ENCODE data around the gene ACIN1. TPM values are rescaled to one million over a fixed set of nuclear protein-coding genes. Genes with fewer than 3 reads are reported as not detected.
"Not testable (repeated sequence)": the region's sequence is repeated elsewhere in the genome, so short reads cannot be mapped to it uniquely, and the experiment has no call there.

The ACIN1 gene
- total RNA-seq, 1 donor from 2014 or later, result 73.0 TPM

GRCh38 chr14:23124337-23124954 lies 29.5 kb upstream of the ACIN1 start:
- FAIRE-seq (no peak), DNase-seq (ENCODE audit: low spot score in 2 of 2) (no peak)

GRCh38 chr14:23123419-23123818 lies 28.5 kb upstream of the ACIN1 start:
- no peak for FAIRE-seq
- no peak for DNase-seq (ENCODE audit: low spot score in 2 of 2)

GRCh38 chr14:23122086-23122485 lies 27.1 kb upstream of the ACIN1 start:
- FAIRE-seq (no peak), DNase-seq (ENCODE audit: low spot score in 2 of 2) (no peak)

- DNase-seq (ENCODE audit: low spot score in 2 of 2) (no peak), FAIRE-seq (no peak)
Measured at GRCh38 chr14:23121361-23121771, 26.4 kb upstream of the ACIN1 start.

GRCh38 chr14:23120541-23121251 lies 25.8 kb upstream of the ACIN1 start:
- FAIRE-seq (no peak), DNase-seq (ENCODE audit: low spot score in 2 of 2) (peak; percentile 87 to 96)

GRCh38 chr14:23119363-23120327 lies 24.7 kb upstream of the ACIN1 start:
- FAIRE-seq (no peak), DNase-seq (ENCODE audit: low spot score in 2 of 2) (no peak)

GRCh38 chr14:23118506-23119362 lies 23.8 kb upstream of the ACIN1 start, which contains the start of gene CEBPE:
TSS of gene CEBPE (minus strand) at chr14:23119255. CDS start at chr14:23119091, 164 bp downstream.
- FAIRE-seq, result no peak
- DNase-seq (ENCODE audit: low spot score in 2 of 2), result no peak

GRCh38 chr14:23117371-23118020 lies 22.6 kb upstream of the ACIN1 start:
- FAIRE-seq (no peak), DNase-seq (ENCODE audit: low spot score in 2 of 2) (no peak)

GRCh38 chr14:23115918-23116317 lies 21.0 kb upstream of the ACIN1 start:
- FAIRE-seq (no peak), DNase-seq (ENCODE audit: low spot score in 2 of 2) (no peak)

- FAIRE-seq (no peak), DNase-seq (ENCODE audit: low spot score in 2 of 2) (no peak)
Measured at GRCh38 chr14:23115039-23115731, 20.2 kb upstream of the ACIN1 start.

- no peak for FAIRE-seq
Measured at GRCh38 chr14:23114669-23115038, 19.7 kb upstream of the ACIN1 start.

GRCh38 chr14:23114120-23114458 lies 19.2 kb upstream of the ACIN1 start:
- DNase-seq (ENCODE audit: low spot score in 2 of 2), result no peak
- no peak for FAIRE-seq

More at GRCh38 chr14:23114669-23115038, 19.7 kb upstream of the ACIN1 start:
- DNase-seq (ENCODE audit: low spot score in 2 of 2), result no peak

GRCh38 chr14:23113431-23114119 lies 18.6 kb upstream of the ACIN1 start:
- DNase-seq (ENCODE audit: low spot score in 2 of 2), result no peak
- no peak for FAIRE-seq

- FAIRE-seq (no peak), DNase-seq (ENCODE audit: low spot score in 2 of 2) (no peak)
Measured at GRCh38 chr14:23112359-23113178, 17.6 kb upstream of the ACIN1 start.

GRCh38 chr14:23110579-23111365 lies 15.8 kb upstream of the ACIN1 start:
- DNase-seq (ENCODE audit: low spot score in 2 of 2) (no peak), FAIRE-seq (no peak)

- DNase-seq (ENCODE audit: low spot score in 2 of 2) (no peak), FAIRE-seq (no peak)
Measured at GRCh38 chr14:23109769-23110168, 14.8 kb upstream of the ACIN1 start.

- FAIRE-seq, result not testable (repeated sequence)
Measured at GRCh38 chr14:23108169-23108568, 13.2 kb upstream of the ACIN1 start.

More at GRCh38 chr14:23108169-23108568, 13.2 kb upstream of the ACIN1 start:
- not testable (repeated sequence) for DNase-seq (ENCODE audit: low spot score in 2 of 2)
